ENCODE measurements around the gene PPP1R17.
A peak's percentile ranks its signal among the peaks of the same experiment; 100 is the strongest.

PPP1R17 gene

GRCh38 chr7:31647511-31647910 is 39.5 kb upstream of the PPP1R17 start:
- no peak for DNase-seq
- Histone ChIP-seq H3K14ac (ENCODE audit: low read length) (no peak overlapping the region), H4K12ac (ENCODE audit: low read depth, low read length) (no peak overlapping the region), H3K9me3 (ENCODE audit: insufficient read depth, low read depth, low read length) (no peaks in the 10 kb centered on the region), H3K79me1 (ENCODE audit: low read length) (no peaks in the 10 kb centered on the region), H3K23ac (ENCODE audit: low read length) (no peak overlapping the region), H3K4me1 (ENCODE audit: control insufficient read depth in 1 of 2, insufficient read depth in 2 of 2, low read length in 2 of 2) (no peaks in the 10 kb centered on the region), H3K4ac (ENCODE audit: low read depth, low read length) (no peak overlapping the region), H4K91ac (ENCODE audit: low read depth, low read length) (no peak overlapping the region), H2AFZ (ENCODE audit: insufficient read depth, low read length, poor library complexity) (no peak overlapping the region), H2BK5ac (ENCODE audit: low read depth, low read length, poor library complexity) (no peak overlapping the region), H2BK120ac (ENCODE audit: insufficient read depth, low read length, poor library complexity) (no peak overlapping the region), H3K4me2 (ENCODE audit: low read length) (no peak overlapping the region), H3K79me2 (ENCODE audit: control insufficient read depth, insufficient read depth, low read length, poor library complexity) (no peaks in the 10 kb centered on the region), H2BK12ac (ENCODE audit: low read length) (no peak overlapping the region), H3K4me3 (ENCODE audit: low read depth, low read length) (no peak overlapping the region), H3K9ac (ENCODE audit: low read length) (no peak overlapping the region), H3K36me3 (ENCODE audit: control insufficient read depth in 1 of 2, insufficient read depth in 2 of 2, low read length in 2 of 2) (no peaks in the 10 kb centered on the region), H4K8ac (ENCODE audit: low read depth, low read length) (no peak overlapping the region), H3K27ac (ENCODE audit: low read depth, low read length) (no peak overlapping the region), H3K27me3 (ENCODE audit: insufficient read depth, low read length) (no peaks in the 10 kb centered on the region), H3K18ac (ENCODE audit: low read length) (no peak overlapping the region), H2AK5ac (ENCODE audit: low read length) (no peak overlapping the region)
- no CpG with 5 or more reads among the region's 7 CpGs for WGBS (ENCODE audit: extremely low coverage, insufficient coverage, insufficient read length)

GRCh38 chr7:31648288-31648687 is 38.7 kb upstream of the PPP1R17 start:
- no peak overlapping the region for H2AFZ ChIP-seq (ENCODE audit: insufficient read depth, low read length, poor library complexity)
- no peak overlapping the region for H3K18ac ChIP-seq (ENCODE audit: low read length)
- H2BK120ac ChIP-seq (ENCODE audit: insufficient read depth, low read length, poor library complexity), result no peak overlapping the region
- no peaks in the 10 kb centered on the region for H3K79me1 ChIP-seq (ENCODE audit: low read length)
- no peak overlapping the region for H3K4me3 ChIP-seq (ENCODE audit: low read depth, low read length)
- no peak for DNase-seq
- no peaks in the 10 kb centered on the region for H3K4me1 ChIP-seq (ENCODE audit: control insufficient read depth in 1 of 2, insufficient read depth in 2 of 2, low read length in 2 of 2)
- no peak overlapping the region for H3K4ac ChIP-seq (ENCODE audit: low read depth, low read length)
- H3K23ac ChIP-seq (ENCODE audit: low read length), result no peak overlapping the region
- H4K12ac ChIP-seq (ENCODE audit: low read depth, low read length), result no peak overlapping the region
- no CpG with 5 or more reads among the region's 1 CpG for WGBS (ENCODE audit: extremely low coverage, insufficient coverage, insufficient read length)
- no peaks in the 10 kb centered on the region for H3K27me3 ChIP-seq (ENCODE audit: insufficient read depth, low read length)
- no peaks in the 10 kb centered on the region for H3K79me2 ChIP-seq (ENCODE audit: control insufficient read depth, insufficient read depth, low read length, poor library complexity)
- H3K27ac ChIP-seq (ENCODE audit: low read depth, low read length), result no peak overlapping the region
- no peak overlapping the region for H3K9ac ChIP-seq (ENCODE audit: low read length)
- H4K91ac ChIP-seq (ENCODE audit: low read depth, low read length), result no peak overlapping the region
- no peak overlapping the region for H3K14ac ChIP-seq (ENCODE audit: low read length)
- no peaks in the 10 kb centered on the region for H3K36me3 ChIP-seq (ENCODE audit: control insufficient read depth in 1 of 2, insufficient read depth in 2 of 2, low read length in 2 of 2)
- H3K4me2 ChIP-seq (ENCODE audit: low read length), result no peak overlapping the region
- no peak overlapping the region for H2AK5ac ChIP-seq (ENCODE audit: low read length)
- no peak overlapping the region for H2BK5ac ChIP-seq (ENCODE audit: low read depth, low read length, poor library complexity)
- H4K8ac ChIP-seq (ENCODE audit: low read depth, low read length), result no peak overlapping the region
- no peak overlapping the region for H2BK12ac ChIP-seq (ENCODE audit: low read length)
- no peaks in the 10 kb centered on the region for H3K9me3 ChIP-seq (ENCODE audit: insufficient read depth, low read depth, low read length)

GRCh38 chr7:31648880-31649279 is 38.1 kb upstream of the PPP1R17 start:
- Histone ChIP-seq H3K27me3 (ENCODE audit: insufficient read depth, low read length) (no peaks in the 10 kb centered on the region), H2AFZ (ENCODE audit: insufficient read depth, low read length, poor library complexity) (no peak overlapping the region), H3K36me3 (ENCODE audit: control insufficient read depth in 1 of 2, insufficient read depth in 2 of 2, low read length in 2 of 2) (no peaks in the 10 kb centered on the region), H2AK5ac (ENCODE audit: low read length) (no peak overlapping the region), H3K4me2 (ENCODE audit: low read length) (no peak overlapping the region), H4K12ac (ENCODE audit: low read depth, low read length) (no peak overlapping the region), H3K23ac (ENCODE audit: low read length) (no peak overlapping the region), H4K8ac (ENCODE audit: low read depth, low read length) (no peak overlapping the region), H3K79me2 (ENCODE audit: control insufficient read depth, insufficient read depth, low read length, poor library complexity) (no peaks in the 10 kb centered on the region), H2BK12ac (ENCODE audit: low read length) (no peak overlapping the region), H3K79me1 (ENCODE audit: low read length) (no peaks in the 10 kb centered on the region), H3K14ac (ENCODE audit: low read length) (no peak overlapping the region), H3K18ac (ENCODE audit: low read length) (no peak overlapping the region), H2BK120ac (ENCODE audit: insufficient read depth, low read length, poor library complexity) (no peak overlapping the region), H3K4me3 (ENCODE audit: low read depth, low read length) (no peak overlapping the region), H3K9ac (ENCODE audit: low read length) (no peak overlapping the region), H2BK5ac (ENCODE audit: low read depth, low read length, poor library complexity) (no peak overlapping the region), H3K4me1 (ENCODE audit: control insufficient read depth in 1 of 2, insufficient read depth in 2 of 2, low read length in 2 of 2) (no peaks in the 10 kb centered on the region), H4K91ac (ENCODE audit: low read depth, low read length) (no peak overlapping the region), H3K4ac (ENCODE audit: low read depth, low read length) (no peak overlapping the region), H3K9me3 (ENCODE audit: insufficient read depth, low read depth, low read length) (no peaks in the 10 kb centered on the region), H3K27ac (ENCODE audit: low read depth, low read length) (no peak overlapping the region)
- no CpG with 5 or more reads among the region's 4 CpGs for WGBS (ENCODE audit: extremely low coverage, insufficient coverage, insufficient read length)
- peak in 1 of 2 donors; percentile 43 for DNase-seq

- no CpG with 5 or more reads among the region's 7 CpGs for WGBS (ENCODE audit: extremely low coverage, insufficient coverage, insufficient read length)
- H2BK12ac ChIP-seq (ENCODE audit: low read length), result no peak overlapping the region
- H3K36me3 ChIP-seq (ENCODE audit: control insufficient read depth in 1 of 2, insufficient read depth in 2 of 2, low read length in 2 of 2), result no peaks in the 10 kb centered on the region
- H4K91ac ChIP-seq (ENCODE audit: low read depth, low read length), result no peak overlapping the region
- no peak for DNase-seq
- H3K4me3 ChIP-seq (ENCODE audit: low read depth, low read length), result no peak overlapping the region
- H3K4me2 ChIP-seq (ENCODE audit: low read length), result no peak overlapping the region
- H3K79me1 ChIP-seq (ENCODE audit: low read length), result no peaks in the 10 kb centered on the region
- no peak overlapping the region for H4K8ac ChIP-seq (ENCODE audit: low read depth, low read length)
- H3K18ac ChIP-seq (ENCODE audit: low read length), result no peak overlapping the region
- H4K12ac ChIP-seq (ENCODE audit: low read depth, low read length), result no peak overlapping the region
- H3K79me2 ChIP-seq (ENCODE audit: control insufficient read depth, insufficient read depth, low read length, poor library complexity), result no peaks in the 10 kb centered on the region
- H3K4me1 ChIP-seq (ENCODE audit: control insufficient read depth in 1 of 2, insufficient read depth in 2 of 2, low read length in 2 of 2), result no peaks in the 10 kb centered on the region
- no peak overlapping the region for H3K23ac ChIP-seq (ENCODE audit: low read length)
- H2AFZ ChIP-seq (ENCODE audit: insufficient read depth, low read length, poor library complexity), result no peak overlapping the region
- no peak overlapping the region for H2BK5ac ChIP-seq (ENCODE audit: low read depth, low read length, poor library complexity)
- no peak overlapping the region for H3K14ac ChIP-seq (ENCODE audit: low read length)
- H3K27ac ChIP-seq (ENCODE audit: low read depth, low read length), result no peak overlapping the region
- H3K4ac ChIP-seq (ENCODE audit: low read depth, low read length), result no peak overlapping the region
- no peak overlapping the region for H2BK120ac ChIP-seq (ENCODE audit: insufficient read depth, low read length, poor library complexity)
- H3K9me3 ChIP-seq (ENCODE audit: insufficient read depth, low read depth, low read length), result peaks cover 2% of the 10 kb centered on the region
- no peak overlapping the region for H2AK5ac ChIP-seq (ENCODE audit: low read length)
- no peaks in the 10 kb centered on the region for H3K27me3 ChIP-seq (ENCODE audit: insufficient read depth, low read length)
- no peak overlapping the region for H3K9ac ChIP-seq (ENCODE audit: low read length)
These were observed 35.6 kb upstream of the PPP1R17 start for GRCh38 chr7:31651234-31652062.
